HG03558 (cell line): ENCODE results near the gene EXOSC9.

Source experiments
- ATAC-seq: cut with Tn5 transposase; IDR thresholded peaks from one replicate; pipeline ENCODE4 v1.9.1; 2021; ENCODE audit warnings: moderate number of reproducible peaks; ENCODE audit not compliant: unreplicated experiment; ENCODE audit errors: extremely low read depth

The EXOSC9 gene

DNA sequence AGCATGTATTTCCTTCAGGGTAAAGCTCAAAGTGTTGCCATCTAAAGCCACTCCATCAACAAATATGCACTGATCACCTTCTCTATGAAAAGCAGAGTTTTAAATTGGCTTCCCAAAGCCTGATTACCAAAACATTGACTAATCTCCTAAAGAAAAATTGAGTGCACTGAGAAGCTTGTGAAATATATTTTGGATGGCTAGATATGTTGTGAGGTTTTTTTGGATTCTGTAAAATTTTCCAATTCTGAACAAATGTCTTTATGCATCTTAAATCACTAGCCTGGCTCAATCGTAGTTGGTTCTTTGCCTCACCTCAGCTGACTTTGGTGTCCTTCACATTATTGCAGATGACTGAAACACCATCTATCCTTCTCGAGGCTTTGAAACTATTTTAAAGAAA, 14.9 kb upstream of the EXOSC9 start:
- ATAC-seq, result no peak

DNA sequence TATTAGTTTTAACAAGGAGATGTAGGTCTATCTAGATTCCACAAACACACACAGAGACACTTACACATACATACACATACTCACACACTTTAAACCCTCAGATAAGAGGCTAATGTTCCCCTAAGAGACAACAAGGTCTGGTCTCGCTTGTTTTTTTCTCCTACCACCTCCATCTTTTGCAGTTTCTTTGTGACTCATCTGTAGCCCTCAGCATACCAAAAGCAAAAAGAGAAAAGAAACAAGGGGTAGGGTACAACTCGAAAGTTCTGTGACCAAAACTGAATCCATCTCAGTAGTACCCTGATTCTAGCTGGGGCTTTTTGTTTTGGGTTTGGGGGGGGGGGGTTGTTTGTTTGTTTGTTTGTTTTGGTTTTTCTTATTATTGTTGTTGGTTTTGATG, 12.2 kb upstream of the EXOSC9 start:
- ATAC-seq, result peak; percentile 94

- no peak for ATAC-seq
Observed at GRCh38 chr4:121789455-121789854, 11.7 kb upstream of the EXOSC9 start.

GRCh38 chr4:121789960-121790829, 10.9 kb upstream of the EXOSC9 start:
- ATAC-seq, result no peak

DNA sequence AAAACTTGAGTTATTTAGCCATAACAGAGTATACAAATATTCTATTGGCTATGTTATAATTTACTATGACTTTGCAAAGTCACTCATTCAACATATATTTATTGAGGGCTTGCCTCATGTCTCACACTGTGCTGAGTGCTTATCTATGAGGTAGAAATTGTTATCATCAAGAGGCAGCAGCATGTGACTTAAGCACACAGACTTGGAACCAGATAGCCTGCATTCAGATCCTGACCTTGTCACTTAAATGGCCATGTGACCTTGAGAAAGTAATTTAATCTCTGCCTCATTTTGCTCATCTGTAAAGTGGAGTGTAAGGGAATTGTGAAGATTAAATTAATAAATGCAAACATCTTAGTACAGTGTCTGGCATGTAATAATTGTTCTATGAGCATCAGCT, 10.1 kb upstream of the EXOSC9 start:
- ATAC-seq, result no peak

DNA sequence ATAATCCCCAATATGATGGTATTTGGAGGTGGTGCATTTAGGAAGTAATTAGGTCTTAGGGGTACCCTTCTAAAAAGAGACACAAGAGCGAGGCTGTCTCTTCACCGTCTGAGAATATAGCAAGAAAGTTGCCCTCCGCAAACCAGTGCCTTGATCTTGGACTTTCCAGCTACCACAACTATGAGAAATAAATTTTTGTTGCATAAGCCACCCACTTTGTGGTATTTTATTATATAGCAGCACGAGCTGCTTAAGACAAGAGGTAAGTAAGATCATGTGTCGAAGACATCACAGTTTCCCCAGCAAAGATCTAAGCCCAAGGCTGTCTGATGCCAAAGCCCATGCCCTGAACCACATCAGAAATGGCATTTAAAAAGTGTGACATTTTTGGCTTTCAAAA, 9.6 kb upstream of the EXOSC9 start:
- ATAC-seq, result no peak

DNA sequence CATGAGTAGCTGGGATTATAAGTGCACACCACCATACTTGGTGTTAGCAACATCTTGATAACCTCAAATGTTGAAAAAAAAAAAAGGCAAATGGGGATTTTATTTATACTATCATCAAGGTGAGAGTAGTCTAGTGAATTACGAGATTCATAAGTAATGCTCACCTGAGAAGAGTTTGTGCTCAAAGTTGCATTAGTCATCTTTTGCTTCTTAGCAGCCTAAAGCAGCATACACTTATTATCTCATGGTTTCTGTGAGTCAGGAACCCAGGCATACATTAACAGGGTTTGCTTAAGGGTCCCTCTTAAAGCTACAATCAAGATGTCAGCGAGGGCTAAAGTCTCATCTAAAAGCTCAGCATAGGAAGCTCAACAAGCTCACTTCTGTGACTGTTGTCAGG, 8.2 kb upstream of the EXOSC9 start:
- no peak for ATAC-seq

DNA sequence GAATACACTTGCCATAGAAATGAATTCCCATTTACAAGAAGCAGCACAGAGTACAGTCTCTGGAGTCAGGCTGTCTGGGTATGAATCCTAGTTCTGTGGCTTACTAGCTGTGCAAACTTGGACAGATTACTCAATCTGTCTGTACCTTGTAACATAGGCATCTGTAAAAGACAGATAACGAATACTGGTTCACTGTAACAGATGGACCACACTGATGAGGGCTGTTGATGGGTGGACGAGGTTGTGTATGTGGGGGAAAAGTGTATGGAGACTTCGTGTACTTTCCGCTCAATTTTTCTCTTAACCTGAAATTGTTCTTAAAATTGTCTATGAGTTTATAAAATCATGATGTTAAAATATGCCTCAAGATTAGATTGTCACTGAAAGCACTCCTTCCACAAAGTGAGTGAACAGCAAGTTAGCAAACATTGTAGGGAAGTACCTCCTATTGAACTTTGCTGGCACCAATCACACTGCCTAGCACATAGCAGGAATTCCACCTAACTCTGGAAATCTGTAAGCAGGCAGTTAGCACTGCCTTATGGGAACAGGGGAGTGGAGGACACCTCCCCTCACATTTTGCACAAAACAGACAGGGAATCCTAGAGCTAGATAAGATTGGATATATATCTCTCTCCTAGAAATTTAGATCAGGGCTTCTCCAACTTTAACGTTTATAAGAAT, 6.5 kb upstream of the EXOSC9 start:
- no peak for ATAC-seq

DNA sequence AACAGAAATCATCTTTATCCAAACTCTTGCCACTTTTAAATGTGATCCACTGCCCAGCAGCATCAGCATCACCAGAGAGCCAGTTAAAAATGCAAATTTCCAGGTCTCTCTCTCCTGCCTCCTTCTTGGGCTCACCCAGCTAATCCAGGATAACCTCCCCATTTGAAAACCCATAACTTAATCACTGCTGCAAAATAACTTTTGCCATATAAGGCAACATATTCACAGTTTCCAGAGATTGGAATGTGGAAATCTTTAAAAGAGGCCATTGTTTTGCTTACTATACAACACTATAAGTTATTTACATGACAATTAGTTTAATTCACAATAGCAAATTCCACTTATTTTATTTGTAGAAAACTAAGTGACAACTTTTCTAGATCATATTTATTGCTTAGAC, 4.8 kb upstream of the EXOSC9 start:
- ATAC-seq, result no peak

- no peak for ATAC-seq
Observed at GRCh38 chr4:121799208-121799823, 1.8 kb upstream of the EXOSC9 start.

DNA sequence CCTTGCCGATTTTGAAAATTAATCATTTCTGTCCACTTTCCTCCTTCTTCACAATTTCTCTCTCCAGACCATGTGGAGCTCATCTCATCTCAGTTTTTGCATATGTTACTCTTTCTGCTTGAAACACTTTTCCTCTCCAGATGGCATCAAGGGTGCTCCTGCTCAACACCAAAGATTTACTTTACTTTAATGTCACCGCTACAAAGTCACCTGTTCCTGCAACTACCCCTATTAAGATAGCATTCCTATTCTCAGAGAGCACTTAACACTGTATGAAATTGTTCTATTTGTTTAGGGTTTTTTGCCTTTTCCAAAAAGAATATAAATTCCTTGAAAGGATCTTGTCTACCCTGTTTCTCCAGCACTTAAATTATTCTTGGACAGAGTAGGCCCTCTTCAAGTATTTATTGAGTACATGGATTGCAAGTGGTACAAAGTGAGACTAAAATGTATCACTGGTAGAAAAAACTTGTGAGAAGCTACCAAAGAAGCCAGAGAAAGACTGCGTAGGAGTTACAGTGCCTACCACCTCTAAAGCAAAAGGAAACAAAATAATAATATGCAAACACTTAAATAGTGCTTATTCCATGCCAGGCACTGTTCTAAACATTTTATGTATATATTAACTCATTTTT, 1.1 kb upstream of the EXOSC9 start:
- ATAC-seq, result no peak

DNA sequence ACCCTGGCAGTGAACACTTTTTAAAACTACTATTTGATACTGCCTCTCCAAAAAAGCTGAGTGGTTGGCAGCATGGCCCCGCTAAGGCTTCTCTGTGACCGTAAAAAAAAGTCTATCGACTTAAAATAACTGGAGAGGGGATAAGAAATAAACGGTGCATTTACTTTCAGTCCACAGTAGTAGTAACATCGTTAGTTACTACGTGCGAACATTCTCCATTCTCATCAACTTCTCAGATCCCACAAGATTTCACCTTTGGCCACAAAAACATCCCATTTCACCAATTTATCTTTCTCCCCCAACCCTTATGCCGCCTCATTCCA, 524 bp upstream of the EXOSC9 start:
- peak; percentile 8 for ATAC-seq

GRCh38 chr4:121801715-121802075, 572 bp downstream of the EXOSC9 start:
- ATAC-seq, result peak; percentile 1

DNA sequence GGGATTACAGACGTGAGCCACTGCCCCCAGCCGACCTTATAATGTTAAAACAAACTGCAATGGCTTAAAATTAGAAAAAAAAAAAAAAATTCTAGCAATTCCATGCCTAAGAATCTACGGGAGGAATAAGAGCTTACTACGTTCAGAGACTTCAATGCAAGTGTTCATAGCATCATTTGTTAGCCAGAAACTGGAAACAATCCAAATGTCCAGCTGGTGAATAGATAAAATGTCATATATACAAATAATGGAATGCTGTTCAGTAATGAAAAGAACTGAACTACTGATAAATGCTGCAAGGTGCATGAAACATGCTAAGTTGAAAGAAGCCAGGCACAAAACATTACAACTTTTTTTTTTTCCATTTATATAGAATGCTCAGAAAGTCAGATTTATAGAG, 5.3 kb downstream of the EXOSC9 start:
- ATAC-seq, result no peak

- ATAC-seq, result no peak
Observed at GRCh38 chr4:121811122-121811521, 10.0 kb downstream of the EXOSC9 start.

DNA sequence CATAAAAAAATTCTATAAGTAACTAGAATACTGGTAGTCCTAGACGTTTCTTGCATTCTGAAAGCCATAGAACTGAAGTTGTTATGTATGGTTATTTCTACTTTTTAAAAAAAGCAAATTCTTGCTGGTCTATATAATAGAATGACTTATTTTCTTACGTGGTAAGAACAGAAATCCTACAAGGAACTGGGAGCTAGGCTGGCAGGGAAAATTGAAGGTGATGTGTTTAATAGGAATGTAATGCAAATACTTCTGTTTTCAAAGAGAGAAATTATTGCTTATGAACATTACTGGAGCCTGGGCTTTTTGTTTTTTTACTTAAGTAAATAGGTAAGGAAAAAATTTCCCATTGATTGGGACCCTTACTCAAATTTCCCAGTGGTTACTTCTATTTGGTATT, 13.6 kb downstream of the EXOSC9 start:
- no peak for ATAC-seq

DNA sequence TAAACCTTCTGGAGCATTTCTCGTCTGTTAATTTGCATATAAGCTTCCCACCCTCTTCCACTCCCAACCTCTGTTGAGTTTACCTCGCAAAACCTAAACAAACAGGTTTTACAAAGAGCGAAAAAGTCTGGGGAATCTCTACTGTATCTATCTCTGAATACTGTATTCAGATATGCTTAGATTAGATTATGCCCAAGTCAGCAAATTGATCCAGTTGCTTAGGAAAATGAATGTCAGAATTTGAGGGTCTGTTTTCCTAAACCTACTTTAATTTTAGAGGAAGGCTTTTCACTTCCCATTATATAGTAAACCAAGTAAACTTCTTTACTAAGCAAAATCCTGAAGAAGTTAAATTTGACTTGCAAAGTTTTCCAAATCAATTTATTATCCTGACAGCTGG, 15.9 kb downstream of the EXOSC9 start:
- ATAC-seq, result no peak

- no peak for ATAC-seq
Observed at GRCh38 chr4:121817701-121818100, 16.6 kb downstream of the EXOSC9 start.

DNA sequence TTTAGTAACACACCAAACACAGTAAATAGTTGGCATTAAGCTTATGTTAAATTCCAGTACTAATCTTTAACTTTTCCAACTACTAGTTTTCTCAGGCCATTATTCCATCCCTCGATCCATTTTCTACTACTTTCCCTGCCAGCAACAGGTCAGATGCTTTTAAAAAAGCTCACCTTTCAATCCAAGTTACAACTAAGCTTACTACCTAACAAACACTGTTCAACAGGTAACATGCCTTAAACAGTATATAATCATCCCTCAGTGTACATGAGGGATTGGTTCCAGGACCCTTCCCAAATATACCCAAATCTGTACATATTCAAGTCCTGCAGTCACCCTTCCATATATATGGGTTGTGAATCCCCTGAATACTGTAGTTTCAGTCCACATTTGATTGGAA, 17.1 kb downstream of the EXOSC9 start:
- no peak for ATAC-seq

DNA sequence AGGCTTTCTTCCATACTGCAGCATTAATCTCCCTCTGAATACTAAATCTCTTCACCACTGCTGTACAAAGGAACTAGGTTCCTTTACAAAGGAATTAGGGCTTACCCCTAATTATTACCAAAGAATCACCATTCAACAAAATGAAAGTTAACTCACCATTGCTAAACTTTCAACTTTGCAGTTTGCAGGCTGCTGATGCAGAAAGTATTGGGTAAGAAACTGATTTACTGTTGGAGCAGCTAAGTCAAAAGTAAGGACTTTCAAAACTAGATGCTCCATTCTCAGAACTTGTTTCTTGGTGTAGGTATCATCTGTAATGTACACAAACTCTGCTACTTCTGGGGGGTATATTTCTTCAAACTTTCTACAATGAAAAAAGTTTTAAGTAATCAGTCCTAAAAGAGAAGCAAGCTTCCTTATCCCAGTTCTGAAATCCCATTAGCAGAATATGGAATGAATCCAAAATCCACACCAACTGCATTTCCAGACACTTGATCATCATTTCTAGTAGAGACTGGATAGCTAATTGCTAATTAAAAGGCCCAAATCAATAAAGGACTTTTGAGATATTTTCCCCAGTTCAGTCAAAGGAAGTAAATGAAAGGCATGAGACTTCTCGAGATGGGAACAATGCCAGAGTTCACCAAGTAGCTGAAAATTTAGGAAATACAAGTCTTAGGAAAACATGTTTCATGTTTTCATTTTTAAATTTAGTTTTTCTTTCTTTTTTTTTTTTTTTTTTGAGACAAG, 18.3 kb downstream of the EXOSC9 start:
- no peak for ATAC-seq
